CD14-positive monocyte (primary cell): Measurements from ENCODE around the gene DNAJC1. TPM values are rescaled to one million over a fixed set of nuclear protein-coding genes. Genes with fewer than 3 reads are reported as not detected.

Experiments
- DNase-seq, 3 donors: peaks; one replicate each; pipeline ENCODE4 v3.0.0-alpha.2; 2011 to 2022
- H2AFZ ChIP-seq: 2 replicates; pipeline ENCODE4 v1.6.0; 2012; ENCODE audit warnings: mild to moderate bottlenecking, low read depth, low read length, inconsistent platforms; ENCODE audit not compliant: insufficient read depth, poor library complexity, severe bottlenecking
- H3K27ac ChIP-seq, 2 donors: 1 replicate in 1 of 2; 2 replicates in 1 of 2; pipeline ENCODE4 v1.5.1; 2012 to 2013; ENCODE audit warnings: low read length in 2 of 2, control low read depth in 1 of 2, inconsistent platforms in 1 of 2, low read depth in 1 of 2, mild to moderate bottlenecking in 1 of 2
- H3K27me3 ChIP-seq, 2 donors: one replicate each; pipeline versions ENCODE4 v1.6.0 to v1.6.1; 2011 to 2013; ENCODE audit warnings: low read length in 2 of 2; ENCODE audit not compliant: control insufficient read depth in 2 of 2, insufficient read depth in 2 of 2
- H3K36me3 ChIP-seq, 2 donors: replicated peaks in 1 of 2; 1 replicate in 1 of 2; 2 replicates in 1 of 2; pipeline versions ENCODE4 v1.5.1 to v1.6.1; 2012 to 2013; ENCODE audit warnings: low read length in 2 of 2, control low read depth in 1 of 2, inconsistent platforms in 1 of 2, mild to moderate bottlenecking in 1 of 2; ENCODE audit not compliant: insufficient read depth in 2 of 2, control insufficient read depth in 1 of 2
- H3K4me1 ChIP-seq, 2 donors: 1 replicate in 1 of 2; 2 replicates in 1 of 2; pipeline versions ENCODE4 v1.5.1 to v1.6.1; 2012 to 2013; ENCODE audit warnings: low read length in 2 of 2, control low read depth in 1 of 2, inconsistent platforms in 1 of 2, mild to moderate bottlenecking in 1 of 2, moderate library complexity in 1 of 2; ENCODE audit not compliant: insufficient read depth in 2 of 2, control insufficient read depth in 1 of 2
- H3K4me2 ChIP-seq: replicated peaks from 2 replicates; pipeline ENCODE3; 2012; ENCODE audit warnings: low read length, moderate library complexity, mild to moderate bottlenecking; ENCODE audit not compliant: poor library complexity, severe bottlenecking; ENCODE audit errors: extremely low read depth
- H3K4me3 ChIP-seq, 3 experiments: fragments of 200-600 bp in 1 of 3; sonication (generic) in 1 of 3; replicated peaks in 1 of 3; 1 replicate in 2 of 3; 2 replicates in 1 of 3; pipeline ENCODE4 v1.5.1; 2011 to 2013; ENCODE audit warnings: low read length in 3 of 3, mild to moderate bottlenecking in 3 of 3, control low read depth in 2 of 3, low read depth in 2 of 3, inconsistent platforms in 1 of 3, moderate library complexity in 1 of 3
- H3K79me2 ChIP-seq: 2 replicates; pipeline ENCODE4 v1.6.0; 2012; ENCODE audit warnings: mild to moderate bottlenecking, control low read depth, inconsistent platforms, low read length, moderate library complexity; ENCODE audit not compliant: insufficient read depth
- H3K9ac ChIP-seq: 2 replicates; pipeline ENCODE4 v1.6.0; 2017; ENCODE audit warnings: low read length, mild to moderate bottlenecking; ENCODE audit not compliant: insufficient read depth, poor library complexity, severe bottlenecking
- H3K9me3 ChIP-seq, 2 donors: replicated peaks in 1 of 2; 1 replicate in 1 of 2; 2 replicates in 1 of 2; pipeline versions ENCODE4 v1.5.1 to v1.6.1; 2012 to 2013; ENCODE audit warnings: low read length in 2 of 2, control low read depth in 1 of 2; ENCODE audit not compliant: control insufficient read depth in 1 of 2, insufficient read depth in 1 of 2
- H4K20me1 ChIP-seq: 2 replicates; pipeline ENCODE4 v1.6.0; 2012; ENCODE audit warnings: mild to moderate bottlenecking, low read length, control low read depth, moderate library complexity; ENCODE audit not compliant: insufficient read depth
- H3K27ac Mint-ChIP-seq, 7 donors: one replicate each; pipeline ENCODE4 v1.8.0; 2020; ENCODE audit warnings: mild to moderate bottlenecking in 7 of 7, mixed read lengths in 7 of 7, moderate library complexity in 6 of 7, inconsistent platforms in 2 of 7
- H3K27me3 Mint-ChIP-seq, 3 donors: one replicate each; pipeline ENCODE4 v1.8.0; 2021 to 2022; ENCODE audit warnings: low read depth in 3 of 3, mild to moderate bottlenecking in 3 of 3, mixed read lengths in 3 of 3, moderate library complexity in 3 of 3, inconsistent platforms in 1 of 3
- H3K36me3 Mint-ChIP-seq, 2 donors: one replicate each; pipeline ENCODE4 v1.8.0; 2020; ENCODE audit warnings: mixed read lengths in 2 of 2, inconsistent platforms in 1 of 2, mild to moderate bottlenecking in 1 of 2
- H3K4me1 Mint-ChIP-seq: one replicate; pipeline ENCODE4 v1.8.0; 2020; ENCODE audit warnings: mild to moderate bottlenecking, mixed read lengths
- H3K4me3 Mint-ChIP-seq, 2 donors: one replicate each; pipeline ENCODE4 v1.8.0; 2020; ENCODE audit warnings: mild to moderate bottlenecking in 2 of 2, mixed read lengths in 2 of 2, moderate library complexity in 1 of 2
- H3K9me3 Mint-ChIP-seq, 7 donors: one replicate each; pipeline ENCODE4 v1.8.0; 2020 to 2022; ENCODE audit warnings: mixed read lengths in 7 of 7, mild to moderate bottlenecking in 6 of 7, moderate library complexity in 6 of 7, inconsistent platforms in 2 of 7
- WGBS: methylation state at CpG from one replicate; pipeline ENCODE4 v1.1.5; 2013; ENCODE audit warnings: missing lambda C conversion rate; ENCODE audit not compliant: insufficient coverage; 5-methylcytosine and 5-hydroxymethylcytosine counted together
- intact Hi-C, 2 donors: fragments of 100-400 bp; cut with micrococcal nuclease; formaldehyde crosslinking; loops; one replicate each; pipeline versions ENCODE4 v1.15.0 to v1.15.1; 2023
- polyA plus RNA-seq, 3 donors: library from polyadenylated mRNA; depleted of rRNA in 1 of 3; unstranded in 2 of 3; stranded (reverse) in 1 of 3; fragments of 300-500 nt in 2 of 3; fragments of >200 nt in 1 of 3; fragmentation: Illumina TruSeq in 2 of 3; gene quantifications; 1 replicate in 2 of 3; 2 replicates in 1 of 3; pipeline ENCODE4 v1.2.3, GENCODE V29; 2012 to 2021
- TF ChIP-seq, protein P1 (sequence below): fragments of 200-600 bp; IDR thresholded peaks from one replicate; pipeline ENCODE4 v1.8.0; 2022; ENCODE audit warnings: antibody characterized with exemption, mild to moderate bottlenecking

The DNAJC1 gene
- polyA plus RNA-seq, 3 donors = 11.4 to 12.9 (median 12.5) TPM

DNA sequence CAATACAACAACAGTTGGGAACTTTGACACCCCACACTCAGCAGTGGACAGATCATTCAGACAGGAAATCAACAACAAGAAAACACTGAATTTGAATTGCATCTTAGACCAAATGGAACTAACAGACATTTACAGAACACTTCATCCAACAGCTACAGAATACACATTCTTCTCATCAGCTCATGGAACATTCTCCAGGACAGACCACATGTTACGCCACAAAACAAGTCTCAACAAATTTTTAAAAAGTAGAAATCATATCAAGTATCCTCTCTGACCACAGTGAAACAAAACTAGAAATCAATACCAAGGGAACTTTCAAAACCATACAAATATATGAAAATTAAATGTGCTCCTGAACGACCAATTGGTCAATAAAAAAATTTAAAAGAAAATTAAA, 212.3 kb downstream of the DNAJC1 start:
- WGBS = 100% methylated on average over 1 of the region's 2 CpGs
- DNase-seq = no peak
- Mint-ChIP-seq H3K27me3 (peaks cover 0 to 1% (median 0%) of the 10 kb centered on the region in 3 donors), H3K27ac (no peak overlapping the region), H3K9me3 (peaks cover 2 to 22% (median 9%) of the 10 kb centered on the region in 7 donors), H3K4me3 (no peak overlapping the region), H3K36me3 (peaks cover 4 to 10% of the 10 kb centered on the region in 2 donors), H3K4me1 (no peaks in the 10 kb centered on the region)
- intact Hi-C loops = no loop called here
- H3K4me1 ChIP-seq = no peaks in the 10 kb centered on the region
- H3K27me3 ChIP-seq = no peaks in the 10 kb centered on the region
- H3K9me3 ChIP-seq = peaks cover 0 to 9% of the 10 kb centered on the region in 2 donors
- TF ChIP-seq, protein P1, sequence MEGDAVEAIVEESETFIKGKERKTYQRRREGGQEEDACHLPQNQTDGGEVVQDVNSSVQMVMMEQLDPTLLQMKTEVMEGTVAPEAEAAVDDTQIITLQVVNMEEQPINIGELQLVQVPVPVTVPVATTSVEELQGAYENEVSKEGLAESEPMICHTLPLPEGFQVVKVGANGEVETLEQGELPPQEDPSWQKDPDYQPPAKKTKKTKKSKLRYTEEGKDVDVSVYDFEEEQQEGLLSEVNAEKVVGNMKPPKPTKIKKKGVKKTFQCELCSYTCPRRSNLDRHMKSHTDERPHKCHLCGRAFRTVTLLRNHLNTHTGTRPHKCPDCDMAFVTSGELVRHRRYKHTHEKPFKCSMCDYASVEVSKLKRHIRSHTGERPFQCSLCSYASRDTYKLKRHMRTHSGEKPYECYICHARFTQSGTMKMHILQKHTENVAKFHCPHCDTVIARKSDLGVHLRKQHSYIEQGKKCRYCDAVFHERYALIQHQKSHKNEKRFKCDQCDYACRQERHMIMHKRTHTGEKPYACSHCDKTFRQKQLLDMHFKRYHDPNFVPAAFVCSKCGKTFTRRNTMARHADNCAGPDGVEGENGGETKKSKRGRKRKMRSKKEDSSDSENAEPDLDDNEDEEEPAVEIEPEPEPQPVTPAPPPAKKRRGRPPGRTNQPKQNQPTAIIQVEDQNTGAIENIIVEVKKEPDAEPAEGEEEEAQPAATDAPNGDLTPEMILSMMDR = no peak
- H3K4me2 ChIP-seq = no peak overlapping the region
- H3K79me2 ChIP-seq = no peaks in the 10 kb centered on the region
- no peaks in the 10 kb centered on the region for H4K20me1 ChIP-seq
- no peak overlapping the region for H3K27ac ChIP-seq
- H3K36me3 ChIP-seq = no peaks in the 10 kb centered on the region
- no peak overlapping the region for H3K4me3 ChIP-seq
- no peak overlapping the region for H2AFZ ChIP-seq
- H3K9ac ChIP-seq = no peak overlapping the region

DNA sequence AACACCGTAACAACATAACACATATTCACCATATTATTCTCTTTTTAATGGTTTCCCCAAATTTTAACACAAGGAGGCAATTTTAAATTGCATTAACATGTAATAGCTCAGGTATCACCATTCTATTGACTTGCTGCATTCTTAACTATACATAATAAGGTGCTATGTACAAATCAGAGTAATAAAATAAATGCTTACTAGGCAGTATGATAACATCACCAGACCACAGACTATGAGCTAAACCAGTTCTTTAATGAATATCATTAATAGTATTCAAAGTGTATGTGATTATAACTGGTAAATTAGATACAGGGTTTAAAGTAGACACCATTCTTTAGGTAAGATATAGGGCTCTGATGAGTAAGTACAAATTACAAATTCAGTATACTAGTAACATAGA, 226.6 kb downstream of the DNAJC1 start:
- Histone ChIP-seq H3K79me2 (no peaks in the 10 kb centered on the region), H3K27me3 (no peaks in the 10 kb centered on the region), H3K4me2 (no peak overlapping the region), H2AFZ (no peak overlapping the region), H3K36me3 (peaks cover 0 to 2% of the 10 kb centered on the region in 2 donors), H3K27ac (no peak overlapping the region), H3K9me3 (peaks cover 0 to 18% of the 10 kb centered on the region in 2 donors), H3K4me3 (no peak overlapping the region), H4K20me1 (no peaks in the 10 kb centered on the region), H3K4me1 (no peaks in the 10 kb centered on the region), H3K9ac (no peak overlapping the region)
- Mint-ChIP-seq H3K27ac (no peak overlapping the region), H3K4me3 (no peak overlapping the region), H3K4me1 (no peaks in the 10 kb centered on the region), H3K9me3 (peaks cover 18 to 32% (median 31%) of the 10 kb centered on the region in 7 donors), H3K36me3 (peaks cover 12 to 27% of the 10 kb centered on the region in 2 donors), H3K27me3 (no peaks in the 10 kb centered on the region)
- WGBS = no CpG with 5 or more reads among the region's 1 CpG
- no peak for DNase-seq
- TF ChIP-seq, protein P1 = no peak
- intact Hi-C loops = no loop called here
